ENCODE data around the gene ELL.

Gene ELL

GRCh38 chr19:18412610-18413239, 109.1 kb downstream of the ELL start:
- ATAC-seq: no peak
- TF ChIP-seq PPARA (CRISPR knock-in tag; IDR thresholded peaks at IDR 0.05; ENCODE audit: borderline replicate concordance): no peak
- no peak for TF ChIP-seq TSHZ2 (CRISPR knock-in tag; IDR thresholded peaks at IDR 0.05)
- TF ChIP-seq BACH2 (CRISPR knock-in tag; IDR thresholded peaks at IDR 0.05; ENCODE audit: borderline replicate concordance): no peak
- TF ChIP-seq CSRNP3 (CRISPR knock-in tag; IDR thresholded peaks at IDR 0.05): no peak
- no peak for TF ChIP-seq ZNF8 (CRISPR knock-in tag; IDR thresholded peaks at IDR 0.05)

- ATAC-seq: peak; percentile 35; the same call in 2 of the 3 replicates
These were observed 113.8 kb downstream of the ELL start for GRCh38 chr19:18408053-18408476.

GRCh38 chr19:18406749-18407148, 115.1 kb downstream of the ELL start:
- ATAC-seq: no peak
- TF ChIP-seq ZC3H10 (CRISPR knock-in tag; IDR thresholded peaks at IDR 0.05) (no peak), TOX (CRISPR knock-in tag; IDR thresholded peaks at IDR 0.05; ENCODE audit: borderline replicate concordance) (no peak), POU6F1 (CRISPR knock-in tag; IDR thresholded peaks at IDR 0.05; ENCODE audit: borderline replicate concordance, low read depth) (no peak), CSDC2 (CRISPR knock-in tag; IDR thresholded peaks at IDR 0.05) (no peak), ESRRG (CRISPR knock-in tag; IDR thresholded peaks at IDR 0.05) (no peak), BACH2 (CRISPR knock-in tag; IDR thresholded peaks at IDR 0.05; ENCODE audit: borderline replicate concordance) (no peak), PPARA (CRISPR knock-in tag; IDR thresholded peaks at IDR 0.05; ENCODE audit: borderline replicate concordance) (no peak), SNAI2 (CRISPR knock-in tag; IDR thresholded peaks at IDR 0.05) (no peak), GLIS3 (CRISPR knock-in tag; IDR thresholded peaks at IDR 0.05) (no peak), PATZ1 (CRISPR knock-in tag; IDR thresholded peaks at IDR 0.05; ENCODE audit: borderline replicate concordance) (no peak), ZFP3 (CRISPR knock-in tag; IDR thresholded peaks at IDR 0.05) (no peak), TCF4 (CRISPR knock-in tag; IDR thresholded peaks at IDR 0.05; ENCODE audit: borderline replicate concordance) (no peak), OSR1 (CRISPR knock-in tag; IDR thresholded peaks at IDR 0.05) (no peak), CREB5 (CRISPR knock-in tag; IDR thresholded peaks at IDR 0.05; ENCODE audit: low read depth) (no peak)

More at GRCh38 chr19:18408053-18408476, 113.8 kb downstream of the ELL start:
- TF ChIP-seq RARB (CRISPR knock-in tag; IDR thresholded peaks at IDR 0.05) (no peak), ZNF70 (CRISPR knock-in tag; IDR thresholded peaks at IDR 0.05) (no peak), ZC3H10 (CRISPR knock-in tag; IDR thresholded peaks at IDR 0.05) (no peak), ZNF8 (CRISPR knock-in tag; IDR thresholded peaks at IDR 0.05) (no peak), ZFP3 (CRISPR knock-in tag; IDR thresholded peaks at IDR 0.05) (no peak), POU6F1 (CRISPR knock-in tag; IDR thresholded peaks at IDR 0.05; ENCODE audit: borderline replicate concordance, low read depth) (no peak), PATZ1 (CRISPR knock-in tag; IDR thresholded peaks at IDR 0.05; ENCODE audit: borderline replicate concordance) (no peak), CSDC2 (CRISPR knock-in tag; IDR thresholded peaks at IDR 0.05) (no peak)

Data from SK-N-SH treated with all-trans-retinoic acid at 6 μM for 48 hours (cell line).